ENCODE measurements around the gene CUL9.
A peak's percentile ranks its signal among the peaks of the same experiment; 100 is the strongest.

The CUL9 gene

GRCh38 chr6:43173591-43174262 lies 8.3 kb upstream of the CUL9 start:
- DNase-seq, result no peak

DNA sequence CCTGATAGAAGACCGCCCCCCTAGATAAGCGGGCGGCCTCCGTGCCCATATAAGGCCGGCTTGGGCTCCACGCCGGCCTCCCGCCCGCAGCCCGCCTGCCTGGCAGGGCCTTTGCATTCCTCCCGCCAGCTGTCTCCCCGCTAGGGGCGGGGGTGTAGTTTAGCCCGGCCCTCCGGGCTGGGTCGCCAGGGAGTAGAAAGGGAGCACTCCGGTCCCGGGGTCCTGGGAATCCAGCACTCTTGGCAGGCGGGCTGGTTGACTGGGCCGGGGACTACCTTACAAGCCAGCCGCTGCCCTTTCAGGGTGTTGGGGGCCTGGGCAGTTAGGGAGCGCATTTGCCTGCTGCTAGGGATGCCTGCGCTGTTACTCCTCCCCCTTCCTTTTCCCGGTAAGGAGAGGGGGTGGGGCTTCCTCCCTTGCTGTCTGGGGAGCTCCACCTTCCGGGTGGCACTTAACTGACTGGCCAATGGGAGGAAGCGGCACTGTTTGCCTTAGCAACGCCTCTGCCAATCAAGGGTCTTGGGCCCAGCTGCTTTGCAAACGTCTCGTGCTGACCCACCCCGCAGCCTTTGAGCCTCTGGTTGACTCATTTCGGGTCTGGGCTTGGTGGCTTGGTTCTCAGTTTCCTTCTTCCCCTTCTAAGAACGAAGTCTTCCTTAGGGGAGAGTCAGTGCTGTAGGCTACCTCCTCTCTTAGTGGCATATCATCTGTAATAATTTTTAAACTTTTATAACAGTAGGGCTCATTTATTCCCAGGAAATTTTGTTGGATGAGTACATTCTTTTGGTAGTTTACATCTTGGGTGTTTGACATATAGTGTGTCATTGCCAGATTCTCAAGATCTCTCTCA lies 7.5 kb upstream of the CUL9 start:
- peak; percentile 100 for DNase-seq

DNA sequence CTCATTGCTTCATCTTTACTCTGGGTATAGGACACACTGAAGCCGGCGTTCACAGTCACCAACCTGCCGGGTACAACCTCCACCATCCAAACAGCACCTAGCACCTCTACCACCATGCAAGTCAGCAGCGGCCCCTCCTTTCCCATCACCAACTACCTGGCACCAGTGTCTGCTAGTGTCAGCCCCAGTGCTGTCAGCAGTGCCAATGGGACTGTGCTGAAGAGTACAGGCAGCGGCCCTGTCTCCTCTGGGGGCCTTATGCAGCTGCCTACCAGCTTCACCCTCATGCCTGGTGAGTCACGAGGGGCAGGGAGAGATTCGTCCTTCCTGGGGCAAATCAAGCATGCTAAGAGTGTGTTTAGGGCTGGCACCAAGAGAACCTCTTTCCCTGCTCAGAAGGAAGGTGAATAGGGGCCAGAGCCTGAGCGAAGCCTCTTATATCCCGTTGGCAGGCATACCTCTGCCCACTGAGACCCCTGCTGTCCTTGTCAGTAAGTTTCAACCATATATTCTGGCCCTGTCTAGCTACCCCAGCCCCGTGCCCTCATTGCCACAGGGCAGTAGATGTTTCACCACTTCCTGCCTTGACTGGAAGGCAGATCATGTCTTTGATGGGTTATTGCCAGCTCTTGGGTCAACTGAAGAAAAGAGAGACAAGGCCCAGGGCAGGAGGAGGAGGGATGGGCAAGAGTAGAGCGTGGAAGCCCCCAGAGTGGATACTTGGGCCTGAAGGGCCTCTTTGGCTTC lies 6.1 kb upstream of the CUL9 start:
- DNase-seq, result no peak

GRCh38 chr6:43176423-43176786 lies 5.6 kb upstream of the CUL9 start:
- no peak for DNase-seq

- DNase-seq, result no peak
Measured at GRCh38 chr6:43178150-43178549, 3.8 kb upstream of the CUL9 start.

GRCh38 chr6:43178951-43179830 lies 2.8 kb upstream of the CUL9 start:
- no peak for DNase-seq

DNA sequence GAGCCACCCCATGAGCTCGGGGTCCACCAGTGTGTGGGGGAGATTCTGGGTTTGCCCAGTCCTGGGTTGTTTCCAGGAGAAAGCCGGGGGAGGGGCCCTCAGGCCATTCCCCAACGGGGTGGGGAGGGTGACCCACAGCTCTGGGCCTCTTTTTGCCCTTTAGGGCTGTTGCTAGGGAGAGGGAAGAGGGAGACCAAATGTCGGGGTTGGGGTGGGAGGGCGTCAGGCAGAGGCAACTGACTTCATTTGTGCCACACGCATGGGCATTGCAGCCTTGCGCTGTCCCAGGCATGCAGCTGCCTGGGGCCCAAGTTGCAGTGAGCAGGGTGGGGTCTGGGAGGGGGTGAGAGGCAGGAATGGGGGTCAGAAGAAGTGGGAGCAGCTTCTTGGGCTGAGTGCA lies 1.9 kb upstream of the CUL9 start:
- no peak for DNase-seq

DNA sequence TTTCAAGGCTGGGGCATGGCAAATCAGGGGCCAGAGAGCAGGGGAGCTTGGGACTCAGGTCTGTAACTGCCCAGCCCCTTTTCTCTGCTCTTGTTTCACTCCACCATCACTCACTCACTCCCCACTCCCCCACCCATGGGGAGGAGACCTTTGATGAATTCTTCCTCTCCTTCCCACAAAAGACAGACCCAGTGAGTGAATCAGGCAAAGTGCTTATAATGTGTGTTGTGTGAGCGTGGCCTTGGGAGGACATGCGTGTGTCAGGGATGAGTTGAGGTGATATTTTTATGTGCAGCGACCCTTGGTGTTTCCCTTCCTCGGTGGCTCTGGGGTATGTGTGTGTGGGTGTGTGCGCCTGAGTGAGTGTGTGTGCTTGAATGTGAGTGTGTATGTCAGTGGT lies 1.0 kb upstream of the CUL9 start:
- DNase-seq, result no peak

GRCh38 chr6:43181621-43181941 lies 415 bp upstream of the CUL9 start:
- DNase-seq, result no peak

GRCh38 chr6:43183441-43183840 lies 1.4 kb downstream of the CUL9 start:
- DNase-seq, result no peak

DNA sequence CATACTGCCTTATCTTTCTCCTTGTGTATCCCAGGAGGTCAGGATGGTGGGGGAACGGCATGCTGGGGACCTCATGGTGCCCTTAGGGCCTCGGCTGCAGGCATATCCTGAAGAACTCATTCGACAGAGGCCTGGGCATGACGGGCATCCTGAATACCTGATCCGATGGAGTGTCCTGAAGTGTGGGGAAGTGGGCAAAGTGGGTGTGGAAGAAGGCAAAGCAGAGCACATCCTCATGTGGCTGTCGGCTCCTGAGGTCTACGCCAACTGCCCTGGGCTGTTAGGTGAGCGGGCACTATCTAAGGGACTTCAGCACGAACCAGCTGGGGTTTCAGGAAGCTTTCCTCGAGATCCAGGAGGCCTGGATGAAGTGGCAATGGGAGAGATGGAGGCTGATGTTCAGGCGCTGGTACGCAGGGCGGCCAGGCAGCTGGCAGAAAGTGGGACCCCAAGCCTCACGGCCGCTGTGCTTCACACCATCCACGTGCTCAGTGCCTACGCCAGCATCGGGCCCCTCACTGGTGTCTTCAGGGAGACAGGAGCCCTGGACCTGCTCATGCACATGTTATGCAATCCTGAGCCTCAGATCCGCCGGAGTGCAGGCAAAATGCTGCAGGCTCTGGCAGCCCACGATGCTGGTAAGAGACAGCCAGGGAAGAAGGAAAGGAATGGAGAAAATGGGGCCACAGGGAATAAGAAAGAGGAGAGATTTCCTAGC lies 2.4 kb downstream of the CUL9 start:
- DNase-seq, result no peak

GRCh38 chr6:43185391-43185985 lies 3.5 kb downstream of the CUL9 start:
- no peak for DNase-seq

DNA sequence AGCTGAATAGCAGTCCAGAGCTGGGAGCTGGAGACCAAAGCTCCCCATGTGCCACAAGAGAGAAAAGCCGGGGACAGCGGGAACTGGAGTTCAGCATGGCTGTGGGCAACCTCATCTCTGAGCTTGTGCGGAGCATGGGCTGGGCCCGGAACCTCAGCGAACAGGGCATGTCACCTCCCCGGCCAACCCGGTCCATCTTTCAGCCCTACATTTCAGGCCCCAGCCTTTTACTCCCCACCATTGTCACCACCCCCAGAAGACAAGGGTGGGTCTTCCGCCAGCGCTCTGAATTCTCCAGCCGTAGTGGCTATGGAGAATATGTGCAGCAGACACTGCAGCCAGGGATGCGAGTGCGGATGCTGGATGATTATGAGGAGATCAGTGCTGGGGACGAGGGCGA lies 4.0 kb downstream of the CUL9 start:
- DNase-seq, result no peak

GRCh38 chr6:43186706-43187105 lies 4.7 kb downstream of the CUL9 start:
- DNase-seq, result no peak

- no peak for DNase-seq
Measured at GRCh38 chr6:43187821-43188220, 5.8 kb downstream of the CUL9 start.

DNA sequence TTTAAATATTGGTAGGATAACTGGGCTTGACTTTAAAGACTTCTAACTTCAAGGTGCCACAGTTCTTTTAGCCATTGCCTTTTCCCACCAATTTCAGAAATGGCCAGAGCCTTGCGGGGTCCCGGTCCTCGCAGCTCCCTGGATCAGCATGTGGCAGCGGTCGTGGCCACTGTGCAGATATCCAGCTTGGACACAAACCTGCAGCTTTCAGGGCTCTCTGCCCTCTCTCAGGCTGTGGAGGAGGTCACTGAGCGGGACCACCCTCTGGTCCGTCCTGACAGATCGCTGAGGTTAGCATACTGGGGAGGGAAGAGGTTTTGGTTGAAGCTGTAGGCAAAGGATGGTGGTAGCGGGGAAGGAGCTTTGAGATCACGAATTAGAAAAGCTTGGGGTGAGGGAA lies 6.4 kb downstream of the CUL9 start:
- DNase-seq, result no peak

DNA sequence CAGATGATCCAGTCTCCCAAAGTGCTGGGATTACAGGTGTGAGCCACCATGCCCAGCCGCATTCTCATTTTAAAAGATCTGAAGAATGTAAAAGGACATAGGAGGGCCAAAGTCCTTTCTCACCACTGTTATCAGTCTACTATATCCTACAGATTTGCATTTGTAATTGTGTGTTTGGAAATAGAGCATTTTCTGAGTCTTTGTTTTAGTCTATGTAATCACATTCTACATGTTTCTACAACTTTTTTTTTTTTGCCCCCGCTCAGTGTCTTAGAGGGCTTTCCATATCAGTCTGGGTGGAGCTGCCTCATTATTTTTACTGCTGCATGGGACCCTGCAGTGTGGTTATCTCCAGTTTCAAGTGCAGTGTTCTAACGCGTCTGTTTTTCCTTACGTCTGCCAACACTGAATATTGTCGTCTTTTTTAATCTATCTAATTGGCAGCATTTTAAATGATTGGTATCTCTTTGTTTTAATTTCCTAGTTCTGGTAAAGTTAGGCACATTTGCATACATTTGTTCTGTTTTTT lies 7.8 kb downstream of the CUL9 start:
- DNase-seq, result peak; percentile 52

DNA sequence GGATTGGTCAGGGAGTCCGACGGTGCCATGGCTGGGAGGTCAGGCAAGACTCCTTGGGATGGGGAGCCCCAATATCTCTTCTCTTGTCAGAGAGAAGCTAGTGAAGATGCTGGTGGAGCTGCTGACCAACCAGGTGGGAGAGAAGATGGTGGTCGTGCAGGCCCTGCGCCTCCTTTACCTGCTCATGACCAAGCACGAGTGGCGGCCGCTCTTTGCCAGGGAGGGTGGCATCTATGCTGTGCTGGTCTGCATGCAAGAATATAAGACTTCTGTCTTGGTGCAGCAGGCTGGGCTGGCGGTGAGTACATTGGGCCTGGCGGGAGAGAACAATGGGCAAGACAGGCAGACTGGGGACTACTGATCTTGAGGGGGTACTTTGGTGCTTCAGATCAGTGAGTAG lies 10.9 kb downstream of the CUL9 start:
- no peak for DNase-seq

GRCh38 chr6:43193929-43194328 lies 11.9 kb downstream of the CUL9 start:
- DNase-seq, result no peak

GRCh38 chr6:43196337-43196736 lies 14.3 kb downstream of the CUL9 start:
- DNase-seq, result no peak

GRCh38 chr6:43199912-43200311 lies 17.9 kb downstream of the CUL9 start:
- no peak for DNase-seq

- no peak for DNase-seq
Measured at GRCh38 chr6:43200541-43200940, 18.5 kb downstream of the CUL9 start.
